NCI-H2107 treated with DMSO at 0.1 percent for 48 hours (cell line): ENCODE measurements around the gene HDAC7.
"Not testable (repeated sequence)": the region's sequence is repeated elsewhere in the genome, so short reads cannot be mapped to it uniquely, and the experiment has no call there.

Source experiments
- DNase-seq: peaks from one replicate; lab custom pipeline; 2025; ENCODE audit not compliant: unreplicated experiment; lab: John Stamatoyannopoulos, UW

The HDAC7 gene

DNA sequence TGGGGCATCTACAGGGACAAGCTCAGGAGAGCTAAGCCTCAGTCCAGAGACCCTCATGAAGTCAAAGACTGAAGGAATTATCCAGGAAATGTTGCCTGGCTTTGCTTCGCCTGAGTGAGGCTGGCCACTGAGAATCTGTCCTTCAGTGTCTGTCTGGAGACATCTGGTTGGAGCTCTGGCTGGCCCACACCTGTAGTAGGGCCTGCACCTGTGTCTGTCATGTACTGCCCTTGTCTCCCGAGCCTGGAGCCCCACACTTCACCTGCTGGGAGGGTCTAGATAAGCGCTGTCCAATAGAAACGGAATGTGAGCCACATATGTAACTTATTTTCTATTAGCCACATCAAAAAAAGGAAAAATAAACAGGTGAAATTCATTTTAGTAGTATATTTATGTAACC lies 9.9 kb upstream of the HDAC7 start:
- DNase-seq = no peak

DNA sequence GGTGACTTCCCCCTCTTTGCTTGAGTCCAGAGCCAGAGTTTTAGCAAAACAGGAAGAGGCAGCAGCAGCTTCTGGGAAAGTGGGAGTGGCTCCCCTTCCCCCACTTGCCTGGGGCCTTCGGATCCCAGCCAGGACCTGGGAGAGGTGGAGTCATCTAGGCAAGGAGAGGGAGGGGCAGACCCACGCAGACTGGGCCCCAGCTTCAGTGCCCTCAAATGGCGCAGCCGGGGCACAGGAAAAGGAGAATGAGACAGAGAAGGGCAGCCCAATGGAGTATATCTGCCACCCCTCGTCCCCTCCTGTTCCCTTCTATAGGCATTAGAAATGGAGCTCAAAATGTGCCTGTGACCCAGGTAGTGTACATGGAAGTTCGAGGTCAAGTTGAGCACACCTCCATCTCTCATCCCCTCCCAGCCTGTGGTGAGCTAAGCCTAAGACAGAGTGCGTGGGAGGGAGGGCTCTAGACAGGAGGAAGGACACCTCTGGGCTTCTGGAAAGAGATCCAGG lies 9.3 kb upstream of the HDAC7 start:
- DNase-seq = no peak

DNA sequence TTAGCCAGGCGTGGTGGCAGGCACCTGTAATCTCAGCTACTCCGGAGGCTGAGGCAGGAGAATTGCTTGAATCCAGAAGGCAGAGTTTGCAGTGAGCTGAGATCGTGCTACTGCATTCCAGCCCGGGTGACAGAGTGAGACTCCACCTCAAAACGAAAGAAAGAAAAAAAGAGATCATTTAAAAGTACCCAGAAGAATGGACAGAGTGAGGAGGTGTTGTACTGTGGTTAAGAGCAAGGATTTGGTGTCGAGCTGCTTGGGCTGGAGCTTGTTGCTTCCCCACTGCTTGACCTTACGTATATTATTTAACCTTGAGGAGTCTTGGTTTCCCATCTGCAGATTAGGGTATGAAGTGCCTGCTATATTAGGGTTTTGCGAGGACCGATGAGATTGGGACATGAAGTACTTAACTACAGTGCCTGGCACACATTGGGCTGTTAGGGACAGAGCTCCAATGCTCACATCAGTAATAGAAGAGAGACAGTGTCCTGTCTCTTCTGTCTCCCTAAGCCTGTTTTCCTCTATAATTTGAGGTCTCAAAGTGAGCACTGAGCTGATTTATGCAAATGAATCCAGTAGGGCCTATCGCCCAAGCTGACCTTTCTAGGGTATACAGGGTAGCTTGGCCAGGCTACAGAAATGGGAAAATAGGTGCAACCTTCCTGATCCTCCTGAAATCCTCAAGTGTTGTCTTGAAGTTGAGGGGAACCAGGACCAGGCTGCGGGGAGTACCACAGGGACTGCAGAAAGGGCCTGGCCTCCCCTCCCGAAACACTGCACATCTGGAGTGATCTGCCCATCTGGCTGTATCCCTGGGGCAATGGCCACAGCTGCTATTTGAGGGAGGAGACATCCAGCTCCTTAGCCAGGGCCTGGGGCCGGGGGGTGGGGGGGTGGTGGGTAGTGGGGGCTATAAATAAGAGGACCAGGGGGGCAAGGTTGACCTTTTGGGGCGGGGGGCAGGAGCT lies 8.6 kb upstream of the HDAC7 start:
- no peak for DNase-seq

GRCh38 chr12:47825173-47825639 lies 5.5 kb upstream of the HDAC7 start:
- DNase-seq = no peak

- DNase-seq = no peak
Measured at GRCh38 chr12:47824635-47825034, 4.9 kb upstream of the HDAC7 start.

DNA sequence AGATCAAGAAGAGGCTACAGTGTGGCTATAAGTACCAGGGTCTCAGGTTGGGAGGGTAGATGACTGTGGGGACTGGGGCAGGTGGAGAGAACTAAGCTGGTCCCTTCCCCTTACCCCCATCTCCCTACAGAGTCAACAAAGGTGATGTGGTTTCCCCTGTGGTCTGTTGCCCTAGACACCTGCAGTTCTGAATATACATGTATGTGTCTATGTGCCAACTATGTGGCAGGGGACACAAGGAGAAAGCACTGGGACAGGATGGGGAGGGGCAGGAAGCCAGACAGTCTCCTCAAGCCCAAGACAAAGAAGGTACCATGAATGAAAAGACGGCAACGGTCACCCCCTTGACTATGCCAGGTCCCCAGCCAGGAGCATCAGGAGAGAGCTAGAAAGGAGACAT lies 4.5 kb upstream of the HDAC7 start:
- DNase-seq = no peak

DNA sequence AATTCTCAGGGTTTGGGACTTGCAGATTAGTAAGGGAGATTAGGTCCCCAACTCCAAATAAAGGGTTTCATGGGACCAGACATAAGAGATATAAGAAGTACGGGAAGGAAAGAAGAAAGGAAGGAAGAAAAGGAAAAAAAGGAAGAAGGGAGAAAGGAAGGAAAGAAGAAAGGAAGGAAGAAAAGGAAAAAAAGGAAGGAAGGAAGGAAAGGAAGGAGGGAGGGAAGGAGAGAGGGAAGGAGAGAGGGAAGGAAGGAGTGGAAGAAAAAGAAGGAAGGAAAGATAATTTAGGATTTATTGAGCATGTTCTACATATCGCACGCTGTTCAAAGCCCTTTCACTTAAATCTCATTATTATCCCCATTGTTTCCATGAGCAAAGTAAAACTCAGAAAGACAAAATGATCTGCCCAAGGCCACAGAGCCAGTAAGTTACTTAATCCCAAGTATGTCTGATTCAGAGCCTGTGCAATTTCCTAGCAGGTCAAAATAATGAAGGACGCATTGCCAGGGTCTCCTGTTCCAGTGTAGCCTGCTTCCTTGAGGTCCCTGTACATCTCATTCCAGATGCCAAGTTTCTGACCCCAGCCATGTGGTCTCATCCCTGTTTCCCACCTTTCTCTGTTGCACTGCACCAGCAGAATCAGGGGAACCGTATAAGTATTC lies 3.9 kb upstream of the HDAC7 start:
- DNase-seq = no peak

GRCh38 chr12:47822863-47823262 lies 3.2 kb upstream of the HDAC7 start:
- no peak for DNase-seq

- no peak for DNase-seq
Measured at GRCh38 chr12:47822401-47822800, 2.7 kb upstream of the HDAC7 start.

- DNase-seq = no peak
Measured at GRCh38 chr12:47821346-47821706, 1.6 kb upstream of the HDAC7 start.

- no peak for DNase-seq
Measured at GRCh38 chr12:47820631-47821345, 1.1 kb upstream of the HDAC7 start.

- DNase-seq = no peak
Measured at GRCh38 chr12:47819138-47819895, 386 bp downstream of the HDAC7 start.

GRCh38 chr12:47818467-47819137 lies 1.1 kb downstream of the HDAC7 start:
- no peak for DNase-seq

- no peak for DNase-seq
Measured at GRCh38 chr12:47818007-47818376, 1.7 kb downstream of the HDAC7 start.

DNA sequence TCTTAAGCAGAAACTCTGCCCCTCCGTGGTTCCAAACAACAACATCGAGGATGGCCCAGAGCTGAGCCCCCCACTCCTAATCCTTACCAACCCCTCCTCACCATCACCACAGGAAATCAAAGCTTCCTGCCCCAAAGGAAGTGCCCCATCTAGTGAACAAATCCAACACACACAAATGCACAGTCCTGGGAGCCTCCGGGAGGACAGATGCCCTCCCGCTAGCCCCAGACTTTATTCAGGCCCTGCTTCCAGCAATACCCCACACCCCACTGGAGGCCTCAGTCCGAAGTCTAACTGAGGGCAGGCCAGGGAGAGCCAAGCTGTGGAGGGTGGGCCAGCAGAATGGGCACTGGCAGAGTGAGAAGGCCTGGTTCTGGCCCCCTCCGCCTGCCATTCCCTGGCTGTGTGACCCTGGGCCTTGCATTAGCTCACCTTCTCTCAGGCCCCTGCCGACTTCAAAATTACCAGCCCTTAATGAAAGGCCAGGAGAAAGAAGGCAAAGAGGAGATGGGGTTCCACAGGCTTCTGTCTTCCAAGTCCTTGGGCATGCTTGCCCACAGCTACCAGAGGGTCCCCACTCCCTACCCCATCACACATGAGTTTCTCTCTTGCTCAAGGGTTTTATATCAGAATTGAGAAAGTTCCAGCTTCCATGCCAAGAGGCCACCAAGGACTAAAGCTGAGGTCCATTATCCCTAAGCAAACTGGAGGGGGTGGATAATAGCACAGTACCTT lies 2.3 kb downstream of the HDAC7 start:
- no peak for DNase-seq

GRCh38 chr12:47816403-47817271 lies 3.1 kb downstream of the HDAC7 start:
- DNase-seq = no peak

- not testable (repeated sequence) for DNase-seq
Measured at GRCh38 chr12:47815447-47815846, 4.3 kb downstream of the HDAC7 start.

DNA sequence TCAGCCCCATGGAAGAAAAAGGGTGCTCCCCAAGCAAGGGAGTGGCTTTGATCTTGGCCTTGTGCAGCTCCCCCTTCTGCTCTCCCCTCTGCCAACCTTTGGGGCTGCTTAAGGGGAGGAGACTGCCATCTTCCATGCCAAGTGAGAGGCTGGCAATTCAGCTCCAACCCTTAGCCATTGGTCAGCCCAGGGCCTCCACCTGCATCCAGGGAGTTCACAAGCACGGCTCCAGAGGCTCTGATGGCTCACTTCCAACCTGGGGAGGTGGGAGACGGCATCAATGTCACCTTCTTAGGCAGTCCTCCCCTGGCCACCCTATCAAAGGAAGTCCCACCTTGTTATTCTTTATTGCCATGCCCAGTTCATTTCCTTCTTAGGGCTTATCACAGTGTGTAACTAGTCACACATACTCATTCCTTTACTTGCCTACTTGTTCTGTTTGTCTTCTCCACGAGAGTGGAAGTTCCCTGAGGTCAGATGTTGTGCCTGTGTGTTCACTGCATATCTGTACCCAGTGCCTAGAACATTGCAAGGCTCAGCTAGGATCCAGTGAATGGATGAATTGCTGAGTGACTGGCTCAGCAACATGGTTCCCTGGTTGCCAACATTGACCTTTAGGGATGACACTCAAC lies 5.0 kb downstream of the HDAC7 start:
- no peak for DNase-seq
